ENCODE results near the gene ADAMTS15. TPM values are rescaled to one million over a fixed set of nuclear protein-coding genes. Genes with fewer than 3 reads are reported as not detected.

Gene ADAMTS15
- total RNA-seq, 3 donors from 2014 or later: 1.8 to 7.8 (median 3.5) TPM

GRCh38 chr11:130420478-130421198, 27.8 kb upstream of the ADAMTS15 start:
- Histone ChIP-seq H3K36me3 (ENCODE audit: low read depth) (no peaks in the 10 kb centered on the region), H3K4me3 (no peak overlapping the region), H3K4me1 (ENCODE audit: low read depth) (no peaks in the 10 kb centered on the region), H3K9me3 (no peaks in the 10 kb centered on the region)
- TF ChIP-seq, protein P1, sequence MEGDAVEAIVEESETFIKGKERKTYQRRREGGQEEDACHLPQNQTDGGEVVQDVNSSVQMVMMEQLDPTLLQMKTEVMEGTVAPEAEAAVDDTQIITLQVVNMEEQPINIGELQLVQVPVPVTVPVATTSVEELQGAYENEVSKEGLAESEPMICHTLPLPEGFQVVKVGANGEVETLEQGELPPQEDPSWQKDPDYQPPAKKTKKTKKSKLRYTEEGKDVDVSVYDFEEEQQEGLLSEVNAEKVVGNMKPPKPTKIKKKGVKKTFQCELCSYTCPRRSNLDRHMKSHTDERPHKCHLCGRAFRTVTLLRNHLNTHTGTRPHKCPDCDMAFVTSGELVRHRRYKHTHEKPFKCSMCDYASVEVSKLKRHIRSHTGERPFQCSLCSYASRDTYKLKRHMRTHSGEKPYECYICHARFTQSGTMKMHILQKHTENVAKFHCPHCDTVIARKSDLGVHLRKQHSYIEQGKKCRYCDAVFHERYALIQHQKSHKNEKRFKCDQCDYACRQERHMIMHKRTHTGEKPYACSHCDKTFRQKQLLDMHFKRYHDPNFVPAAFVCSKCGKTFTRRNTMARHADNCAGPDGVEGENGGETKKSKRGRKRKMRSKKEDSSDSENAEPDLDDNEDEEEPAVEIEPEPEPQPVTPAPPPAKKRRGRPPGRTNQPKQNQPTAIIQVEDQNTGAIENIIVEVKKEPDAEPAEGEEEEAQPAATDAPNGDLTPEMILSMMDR (IDR thresholded peaks at IDR 0.05): no peak
- ATAC-seq (no peak), DNase-seq (no peak)
- intact Hi-C loops (cut with DNase I, micrococcal nuclease): no loop called here

- intact Hi-C loops (cut with DNase I, micrococcal nuclease): no loop called here
- H3K36me3 ChIP-seq (ENCODE audit: low read depth): no peaks in the 10 kb centered on the region
- DNase-seq (no peak), ATAC-seq (no peak)
- H3K9me3 ChIP-seq: no peaks in the 10 kb centered on the region
- H3K4me1 ChIP-seq (ENCODE audit: low read depth): no peaks in the 10 kb centered on the region
- TF ChIP-seq, protein P1 (IDR thresholded peaks at IDR 0.05): no peak
- H3K4me3 ChIP-seq: no peak overlapping the region
Measured at GRCh38 chr11:130421199-130421585, 27.3 kb upstream of the ADAMTS15 start.

GRCh38 chr11:130421697-130422096, 26.7 kb upstream of the ADAMTS15 start:
- Histone ChIP-seq H3K9me3 (no peaks in the 10 kb centered on the region), H3K4me1 (ENCODE audit: low read depth) (no peaks in the 10 kb centered on the region), H3K36me3 (ENCODE audit: low read depth) (no peaks in the 10 kb centered on the region), H3K4me3 (no peak overlapping the region)
- TF ChIP-seq, protein P1 (IDR thresholded peaks at IDR 0.05): no peak
- ATAC-seq (no peak), DNase-seq (no peak)
- intact Hi-C loops (cut with DNase I, micrococcal nuclease): no loop called here

DNA sequence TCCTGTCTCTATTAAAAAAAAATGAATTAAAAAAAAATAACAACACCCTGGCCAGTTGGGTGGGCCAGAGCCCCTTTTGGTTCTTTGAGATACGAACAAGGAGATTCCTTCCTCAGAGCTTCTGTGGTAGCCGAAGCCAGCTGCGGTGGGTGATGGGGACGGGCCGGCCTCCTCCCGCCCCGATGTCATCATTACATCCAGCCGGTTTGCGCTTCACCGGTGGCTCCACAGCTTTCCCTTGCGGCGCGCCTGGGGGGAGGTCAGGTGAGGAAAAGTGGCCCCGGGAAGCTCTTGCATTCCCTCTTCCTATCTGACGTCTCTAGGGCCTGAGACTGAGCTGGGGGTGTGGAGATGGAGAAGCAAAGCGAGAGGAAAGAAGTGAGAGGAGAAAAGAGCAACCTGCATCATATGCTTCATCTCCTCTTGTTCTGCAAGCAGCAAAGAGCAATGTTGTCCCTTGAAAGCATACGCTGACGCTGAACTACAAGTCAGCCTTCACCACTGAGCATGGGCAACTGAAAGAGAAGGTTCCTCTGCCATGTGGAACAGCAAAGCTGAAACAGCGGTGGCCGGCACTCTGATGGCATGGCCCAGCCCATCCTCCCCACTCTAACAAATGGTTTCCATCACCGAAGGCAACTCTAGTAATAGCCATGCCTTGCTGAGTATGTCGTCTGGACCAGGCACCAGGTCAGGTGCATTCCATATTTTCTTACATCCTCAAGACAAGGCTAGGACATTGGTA, 26.0 kb upstream of the ADAMTS15 start:
- Histone ChIP-seq H3K9me3 (no peaks in the 10 kb centered on the region), H3K4me3 (no peak overlapping the region), H3K36me3 (ENCODE audit: low read depth) (no peaks in the 10 kb centered on the region), H3K4me1 (ENCODE audit: low read depth) (no peaks in the 10 kb centered on the region)
- DNase-seq (no peak), ATAC-seq (no peak)
- TF ChIP-seq, protein P1 (IDR thresholded peaks at IDR 0.05): no peak
- intact Hi-C loops (cut with DNase I, micrococcal nuclease): no loop called here

- intact Hi-C loops (cut with DNase I, micrococcal nuclease): no loop called here
- DNase-seq (no peak), ATAC-seq (no peak)
- Histone ChIP-seq H3K36me3 (ENCODE audit: low read depth) (no peaks in the 10 kb centered on the region), H3K4me3 (no peak overlapping the region), H3K4me1 (ENCODE audit: low read depth) (peaks cover 2% of the 10 kb centered on the region), H3K9me3 (no peaks in the 10 kb centered on the region)
- TF ChIP-seq, protein P1 (IDR thresholded peaks at IDR 0.05): no peak
Measured at GRCh38 chr11:130423541-130424142, 24.8 kb upstream of the ADAMTS15 start.

All from mucosa of descending colon (tissue), 3 donors.